OCI-LY3 (cell line): ENCODE data around the gene UGT1A9.
"Not testable (repeated sequence)": the region's sequence is repeated elsewhere in the genome, so short reads cannot be mapped to it uniquely, and the experiment has no call there.

ENCODE experiments used
- H2AFZ ChIP-seq: fragments of 200-600, 300-600 bp; shearing (Covaris generic); 2 replicates; pipeline ENCODE4 v1.6.0; 2014; ENCODE audit warnings: antibody characterized with exemption, low read depth, low read length
- H3K27ac ChIP-seq: fragments of 200-600, 300-600 bp; sonication (generic); 2 replicates; pipeline ENCODE4 v1.5.1; 2014; ENCODE audit warnings: mild to moderate bottlenecking, low read length, moderate library complexity, mixed read lengths
- H3K27me3 ChIP-seq: fragments of 200-600, 300-600 bp; sonication (generic); 2 replicates; pipeline ENCODE4 v1.6.1; 2014; ENCODE audit warnings: low read depth, low read length, mixed read lengths
- H3K36me3 ChIP-seq: fragments of 200-600, 300-600 bp; sonication (generic); replicated peaks from 2 replicates; pipeline ENCODE3; 2014; ENCODE audit warnings: low read depth, low read length, mixed read lengths
- H3K4me1 ChIP-seq: fragments of 300-600, 200-600 bp; sonication (generic); 2 replicates; pipeline ENCODE4 v1.6.1; 2014; ENCODE audit warnings: low read length, mixed read lengths
- H3K4me2 ChIP-seq: fragments of 200-600, 300-600 bp; sonication (generic); 2 replicates; pipeline ENCODE4 v1.6.1; 2014; ENCODE audit warnings: low read length, mixed read lengths
- H3K4me3 ChIP-seq: fragments of 300-600, 200-600 bp; sonication (generic); 2 replicates; pipeline ENCODE4 v1.5.1; 2014; ENCODE audit warnings: antibody characterized with exemption, mild to moderate bottlenecking, low read length, moderate library complexity
- H3K79me2 ChIP-seq: fragments of 300-600, 200-600 bp; shearing (Covaris generic); 2 replicates; pipeline ENCODE4 v1.6.1; 2014; ENCODE audit warnings: mild to moderate bottlenecking, low read length, mixed read lengths
- H3K9ac ChIP-seq: fragments of 300-600, 200-600 bp; shearing (Covaris generic); 2 replicates; pipeline ENCODE4 v1.6.0; 2014; ENCODE audit warnings: mild to moderate bottlenecking, low read length, moderate library complexity
- H3K9me3 ChIP-seq: fragments of 200-600, 300-600 bp; shearing (Covaris generic); 2 replicates; pipeline ENCODE4 v1.6.1; 2014; ENCODE audit warnings: low read length, mixed read lengths; ENCODE audit not compliant: insufficient read depth
- H4K20me1 ChIP-seq: fragments of 200-600, 300-600 bp; sonication (generic); 2 replicates; pipeline ENCODE4 v1.6.1; 2016; ENCODE audit warnings: low read length, mixed read lengths; ENCODE audit not compliant: insufficient read depth
- CTCF ChIP-seq: fragments of 200-600, 300-600 bp; sonication (generic); IDR thresholded peaks from 2 replicates; pipeline ENCODE4 v1.5.1; 2014; ENCODE audit warnings: antibody characterized with exemption, low read length, low read depth
- EZH2phosphoT487 ChIP-seq: fragments of 200-600 bp; shearing (Covaris generic); IDR thresholded peaks from 2 replicates; pipeline ENCODE4 v1.6.1; 2018; ENCODE audit warnings: antibody characterized with exemption, mixed run types, low read depth

UGT1A9 gene

GRCh38 chr2:233699424-233700027, 27.8 kb downstream of the UGT1A9 start:
- H4K20me1 ChIP-seq = no peaks in the 10 kb centered on the region
- no peaks in the 10 kb centered on the region for H3K9me3 ChIP-seq
- no peak overlapping the region for H2AFZ ChIP-seq
- no peak overlapping the region for H3K27ac ChIP-seq
- TF ChIP-seq EZH2phosphoT487 (no peak), CTCF (no peak)
- no peaks in the 10 kb centered on the region for H3K27me3 ChIP-seq
- H3K4me3 ChIP-seq = no peak overlapping the region
- H3K79me2 ChIP-seq = no peaks in the 10 kb centered on the region
- H3K4me1 ChIP-seq = no peaks in the 10 kb centered on the region
- H3K36me3 ChIP-seq = no peaks in the 10 kb centered on the region
- H3K4me2 ChIP-seq = no peak overlapping the region
- H3K9ac ChIP-seq = no peak overlapping the region

GRCh38 chr2:233700028-233700635, 28.4 kb downstream of the UGT1A9 start:
- H3K27me3 ChIP-seq = no peaks in the 10 kb centered on the region
- H3K9ac ChIP-seq = no peak overlapping the region
- no peaks in the 10 kb centered on the region for H3K4me1 ChIP-seq
- no peaks in the 10 kb centered on the region for H3K36me3 ChIP-seq
- H3K27ac ChIP-seq = no peak overlapping the region
- H3K79me2 ChIP-seq = no peaks in the 10 kb centered on the region
- no peaks in the 10 kb centered on the region for H4K20me1 ChIP-seq
- H2AFZ ChIP-seq = no peak overlapping the region
- no peaks in the 10 kb centered on the region for H3K9me3 ChIP-seq
- no peak overlapping the region for H3K4me3 ChIP-seq
- no peak for TF ChIP-seq CTCF
- no peak for TF ChIP-seq EZH2phosphoT487
- no peak overlapping the region for H3K4me2 ChIP-seq

- not testable (repeated sequence) for H3K79me2 ChIP-seq, H2AFZ ChIP-seq, H3K27ac ChIP-seq, H3K9me3 ChIP-seq, H3K36me3 ChIP-seq, H4K20me1 ChIP-seq, H3K4me2 ChIP-seq, H3K4me1 ChIP-seq, H3K27me3 ChIP-seq, H3K4me3 ChIP-seq, H3K9ac ChIP-seq
These were observed 29.1 kb downstream of the UGT1A9 start for GRCh38 chr2:233700842-233701241.

GRCh38 chr2:233702238-233702637, 30.5 kb downstream of the UGT1A9 start:
- no peaks in the 10 kb centered on the region for H3K4me1 ChIP-seq
- no peak overlapping the region for H3K4me2 ChIP-seq
- H3K9me3 ChIP-seq = no peaks in the 10 kb centered on the region
- no peak overlapping the region for H2AFZ ChIP-seq
- H3K4me3 ChIP-seq = no peak overlapping the region
- H3K27me3 ChIP-seq = no peaks in the 10 kb centered on the region
- H4K20me1 ChIP-seq = no peaks in the 10 kb centered on the region
- H3K9ac ChIP-seq = no peak overlapping the region
- no peaks in the 10 kb centered on the region for H3K79me2 ChIP-seq
- H3K36me3 ChIP-seq = no peaks in the 10 kb centered on the region
- TF ChIP-seq EZH2phosphoT487 (no peak), CTCF (no peak)
- H3K27ac ChIP-seq = no peak overlapping the region
